Keratinocyte (primary cell): ENCODE data around the gene ZFYVE21. TPM values are rescaled to one million over a fixed set of nuclear protein-coding genes. Genes with fewer than 3 reads are reported as not detected.

Source experiments
- DNase-seq: peaks from one replicate; pipeline ENCODE4 v3.0.0-alpha.2; 2011; ENCODE audit warnings: low read depth, missing footprints, low spot score
- FAIRE-seq: peaks from 2 replicates; lab custom pipeline; 2011; peaks lifted over from hg19 to GRCh38; lab: Jason Lieb, UNC
- H2AFZ ChIP-seq: 2 replicates; pipeline ENCODE4 v1.6.0; 2012; ENCODE audit warnings: low read length, control low read depth, inconsistent platforms; ENCODE audit not compliant: control insufficient read depth
- H3K27ac ChIP-seq: 2 replicates; pipeline ENCODE4 v1.5.1; 2011; ENCODE audit warnings: low read length; ENCODE audit not compliant: control insufficient read depth, insufficient read depth
- H3K27me3 ChIP-seq: 3 replicates; pipeline ENCODE4 v1.6.0; 2011; ENCODE audit warnings: low read length; ENCODE audit not compliant: control insufficient read depth, insufficient read depth; ENCODE audit errors: extremely low read depth
- H3K36me3 ChIP-seq, 2 experiments: 2 replicates in 1 of 2; 3 replicates in 1 of 2; pipeline ENCODE4 v1.5.1; 2011; ENCODE audit warnings: low read length in 2 of 2, mild to moderate bottlenecking in 1 of 2; ENCODE audit not compliant: control insufficient read depth in 2 of 2, insufficient read depth in 2 of 2; ENCODE audit errors: extremely low read depth in 1 of 2
- H3K4me1 ChIP-seq: 3 replicates; pipeline ENCODE4 v1.5.1; 2011; ENCODE audit warnings: low read length; ENCODE audit not compliant: control insufficient read depth, insufficient read depth; ENCODE audit errors: extremely low read depth
- H3K4me2 ChIP-seq: 3 replicates; pipeline ENCODE4 v1.6.0; 2011; ENCODE audit warnings: low read depth, low read length; ENCODE audit not compliant: control insufficient read depth, insufficient read depth; ENCODE audit errors: extremely low read depth
- H3K4me3 ChIP-seq, 3 experiments: fragments of 200-600 bp in 1 of 3; sonication (generic) in 1 of 3; 2 replicates in 2 of 3; 3 replicates in 1 of 3; pipeline ENCODE4 v1.5.1; 2011 to 2016; ENCODE audit warnings: low read length in 3 of 3, mild to moderate bottlenecking in 3 of 3, control low read depth in 2 of 3, inconsistent platforms in 1 of 3, low read depth in 1 of 3, mixed read lengths in 1 of 3, mixed run types in 1 of 3, moderate library complexity in 1 of 3; ENCODE audit not compliant: control insufficient read depth in 2 of 3, insufficient read depth in 2 of 3; ENCODE audit errors: extremely low read depth in 1 of 3
- H3K79me2 ChIP-seq: 2 replicates; pipeline ENCODE4 v1.6.0; 2012; ENCODE audit warnings: low read length; ENCODE audit not compliant: control insufficient read depth, insufficient read depth
- H3K9ac ChIP-seq: 3 replicates; pipeline ENCODE4 v1.6.0; 2011; ENCODE audit warnings: low read length; ENCODE audit not compliant: control insufficient read depth, insufficient read depth; ENCODE audit errors: extremely low read depth
- H3K9me1 ChIP-seq: 3 replicates; pipeline ENCODE4 v1.6.0; 2011; ENCODE audit warnings: low read length; ENCODE audit not compliant: control insufficient read depth, insufficient read depth; ENCODE audit errors: extremely low read depth
- H3K9me3 ChIP-seq: 2 replicates; pipeline ENCODE4 v1.5.1; 2012; ENCODE audit warnings: low read depth, low read length; ENCODE audit not compliant: control insufficient read depth
- H4K20me1 ChIP-seq: 3 replicates; pipeline ENCODE4 v1.6.0; 2011; ENCODE audit warnings: low read length; ENCODE audit not compliant: control insufficient read depth, insufficient read depth; ENCODE audit errors: extremely low read depth
- EZH2 ChIP-seq: IDR thresholded peaks from one replicate; pipeline ENCODE4 v1.6.1; 2012; ENCODE audit warnings: inconsistent platforms, mild to moderate bottlenecking, low read length, moderate library complexity
- dilution Hi-C: fragments of 300-500 bp; cut with MboI; formaldehyde crosslinking; loops from one replicate; pipeline ENCODE4 v1.7.0; 2020; ENCODE audit warnings: low sequenced_read_pairs; ENCODE audit not compliant: extremely low pct_ligation_motif_present
- polyA plus RNA-seq, 5 experiments: library from polyadenylated mRNA; depleted of rRNA in 3 of 5; stranded (reverse) in 3 of 5; stranded (forward) in 1 of 5; unstranded in 1 of 5; fragments of >200 nt; gene quantifications; 1 replicate in 1 of 5; 2 replicates in 3 of 5; 3 replicates in 1 of 5; pipeline versions ENCODE4 v1.2.1 to v1.2.3, GENCODE V29; 2011 to 2012; ENCODE audit warnings: missing spikeins in 2 of 5, low read depth in 1 of 5, low replicate concordance in 1 of 5
- TF ChIP-seq, protein P1 (sequence below), 3 experiments: IDR thresholded peaks in 1 of 3; conservative IDR thresholded peaks in 1 of 3; optimal IDR thresholded peaks in 1 of 3; 2 replicates in 2 of 3; 3 replicates in 1 of 3; pipeline versions ENCODE3 to v1.5.1; 2011; ENCODE audit warnings: low read length in 3 of 3, mild to moderate bottlenecking in 3 of 3, moderate library complexity in 2 of 3, control low read depth in 1 of 3, inconsistent platforms in 1 of 3; ENCODE audit not compliant: insufficient read depth in 2 of 3; ENCODE audit errors: extremely low read depth in 1 of 3

The ZFYVE21 gene
- polyA plus RNA-seq, 1 donor (not counting 4 experiments of a cell fraction or from before 2014, with no cell fraction given): 116 TPM

GRCh38 chr14:103737432-103738045 lies 21.9 kb downstream of the ZFYVE21 start:
- Histone ChIP-seq H3K9ac (no peak overlapping the region), H3K4me2 (no peak overlapping the region), H3K36me3 (peaks cover 35 to 36% of the 10 kb centered on the region in 2 experiments), H4K20me1 (no peaks in the 10 kb centered on the region), H3K27me3 (no peaks in the 10 kb centered on the region), H3K79me2 (no peaks in the 10 kb centered on the region), H2AFZ (no peak overlapping the region), H3K4me3 (no peak overlapping the region), H3K4me1 (peaks cover 11% of the 10 kb centered on the region), H3K27ac (no peak overlapping the region), H3K9me1 (no peaks in the 10 kb centered on the region), H3K9me3 (no peaks in the 10 kb centered on the region)
- DNase-seq (no peak), FAIRE-seq (no peak)
- dilution Hi-C loops: no loop called here
- no peak for TF ChIP-seq EZH2
- TF ChIP-seq, protein P1, sequence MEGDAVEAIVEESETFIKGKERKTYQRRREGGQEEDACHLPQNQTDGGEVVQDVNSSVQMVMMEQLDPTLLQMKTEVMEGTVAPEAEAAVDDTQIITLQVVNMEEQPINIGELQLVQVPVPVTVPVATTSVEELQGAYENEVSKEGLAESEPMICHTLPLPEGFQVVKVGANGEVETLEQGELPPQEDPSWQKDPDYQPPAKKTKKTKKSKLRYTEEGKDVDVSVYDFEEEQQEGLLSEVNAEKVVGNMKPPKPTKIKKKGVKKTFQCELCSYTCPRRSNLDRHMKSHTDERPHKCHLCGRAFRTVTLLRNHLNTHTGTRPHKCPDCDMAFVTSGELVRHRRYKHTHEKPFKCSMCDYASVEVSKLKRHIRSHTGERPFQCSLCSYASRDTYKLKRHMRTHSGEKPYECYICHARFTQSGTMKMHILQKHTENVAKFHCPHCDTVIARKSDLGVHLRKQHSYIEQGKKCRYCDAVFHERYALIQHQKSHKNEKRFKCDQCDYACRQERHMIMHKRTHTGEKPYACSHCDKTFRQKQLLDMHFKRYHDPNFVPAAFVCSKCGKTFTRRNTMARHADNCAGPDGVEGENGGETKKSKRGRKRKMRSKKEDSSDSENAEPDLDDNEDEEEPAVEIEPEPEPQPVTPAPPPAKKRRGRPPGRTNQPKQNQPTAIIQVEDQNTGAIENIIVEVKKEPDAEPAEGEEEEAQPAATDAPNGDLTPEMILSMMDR (optimal IDR thresholded peaks at IDR 0.05 in 1 of 3, IDR thresholded peaks at IDR 0.05 in 1 of 3, conservative IDR thresholded peaks at IDR 0.05 in 1 of 3; ENCODE audit: extremely low read depth in 1 of 3, insufficient read depth in 2 of 3, low read length in 3 of 3): no peak

DNA sequence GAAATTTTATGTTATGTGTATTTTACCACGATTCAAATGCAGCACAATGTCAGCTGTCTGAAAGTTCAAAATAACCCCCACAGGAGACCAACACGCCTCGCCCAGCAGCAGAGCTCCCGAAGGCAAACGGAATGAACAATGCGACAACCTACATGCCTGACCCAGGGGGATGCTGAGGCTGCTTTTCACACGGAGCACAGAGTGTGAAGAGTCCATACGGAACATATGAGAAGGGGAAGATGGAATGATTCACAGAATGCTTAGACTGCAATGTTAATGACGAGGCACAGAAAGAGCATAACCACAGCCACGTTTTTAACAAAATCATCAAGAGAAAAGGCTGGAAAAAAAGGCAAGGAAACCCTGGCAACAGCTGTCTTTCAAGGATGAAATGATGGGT lies 22.6 kb downstream of the ZFYVE21 start:
- DNase-seq: no peak
- H3K36me3 ChIP-seq: peaks cover 29 to 36% of the 10 kb centered on the region in 2 experiments
- no peak for FAIRE-seq
- dilution Hi-C loops: no loop called here
- H3K4me2 ChIP-seq: no peak overlapping the region
- TF ChIP-seq EZH2: no peak
- peaks cover 8% of the 10 kb centered on the region for H3K4me1 ChIP-seq
- H2AFZ ChIP-seq: no peak overlapping the region
- H3K9me1 ChIP-seq: no peaks in the 10 kb centered on the region
- H3K27me3 ChIP-seq: no peaks in the 10 kb centered on the region
- H4K20me1 ChIP-seq: no peaks in the 10 kb centered on the region
- no peaks in the 10 kb centered on the region for H3K9me3 ChIP-seq
- no peak overlapping the region for H3K4me3 ChIP-seq
- H3K27ac ChIP-seq: no peak overlapping the region
- no peaks in the 10 kb centered on the region for H3K79me2 ChIP-seq
- H3K9ac ChIP-seq: no peak overlapping the region
